Measurements from ENCODE around the gene TOMM5.

Gene TOMM5

GRCh38 chr9:37554318-37554717 is 38.1 kb downstream of the TOMM5 start:
- TF ChIP-seq CTCF (IDR thresholded peaks at IDR 0.05; ENCODE audit: low read length): no peak
- no peak for TF ChIP-seq EZH2 (optimal IDR thresholded peaks at IDR 0.05; ENCODE audit: low read depth, low read length)
- no peak for TF ChIP-seq EZH2phosphoT487 (IDR thresholded peaks at IDR 0.05; ENCODE audit: low read length)
- no peak for DNase-seq
- no peak overlapping the region for H3K4me3 ChIP-seq (ENCODE audit: low read length)
- peaks cover 5% of the 10 kb centered on the region; the same call in 1 of the 2 replicates for H3F3A ChIP-seq (ENCODE audit: insufficient read depth, low read length)
- no peaks in the 10 kb centered on the region for H3K9me2 ChIP-seq (replicated peaks; ENCODE audit: insufficient read depth, low read length)
- H3K36me3 ChIP-seq (replicated peaks; ENCODE audit: insufficient read depth, low read length): no peaks in the 10 kb centered on the region
- H3K79me2 ChIP-seq (ENCODE audit: low read length): no peaks in the 10 kb centered on the region
- H3K27me3 ChIP-seq (replicated peaks; ENCODE audit: insufficient read depth, low read length): no peaks in the 10 kb centered on the region
- H3K9ac ChIP-seq (ENCODE audit: low read length): no peak overlapping the region
- peaks cover 7% of the 10 kb centered on the region for H3K4me1 ChIP-seq (ENCODE audit: low read length)
- H2AFZ ChIP-seq (ENCODE audit: low read length): no peak overlapping the region
- no peaks in the 10 kb centered on the region for H3K9me3 ChIP-seq (replicated peaks; ENCODE audit: insufficient read depth, low read length)
- no peaks in the 10 kb centered on the region for H4K20me1 ChIP-seq (ENCODE audit: insufficient read depth, low read length)
- H3K27ac ChIP-seq (ENCODE audit: low read length): no peak overlapping the region
- H3K4me2 ChIP-seq (ENCODE audit: low read depth, low read length): no peak overlapping the region

GRCh38 chr9:37551888-37552287 is 40.5 kb downstream of the TOMM5 start:
- Histone ChIP-seq H3K27ac (ENCODE audit: low read length) (no peak overlapping the region), H4K20me1 (ENCODE audit: insufficient read depth, low read length) (no peaks in the 10 kb centered on the region), H3K9me2 (replicated peaks; ENCODE audit: insufficient read depth, low read length) (no peaks in the 10 kb centered on the region), H3K4me1 (ENCODE audit: low read length) (peaks cover 12% of the 10 kb centered on the region), H3K9ac (ENCODE audit: low read length) (no peak overlapping the region), H3K9me3 (replicated peaks; ENCODE audit: insufficient read depth, low read length) (no peaks in the 10 kb centered on the region), H3K4me2 (ENCODE audit: low read depth, low read length) (no peak overlapping the region), H3K27me3 (replicated peaks; ENCODE audit: insufficient read depth, low read length) (no peaks in the 10 kb centered on the region), H3K4me3 (ENCODE audit: low read length) (no peak overlapping the region), H3K79me2 (ENCODE audit: low read length) (no peaks in the 10 kb centered on the region), H2AFZ (ENCODE audit: low read length) (no peak overlapping the region), H3K36me3 (replicated peaks; ENCODE audit: insufficient read depth, low read length) (no peaks in the 10 kb centered on the region), H3F3A (ENCODE audit: insufficient read depth, low read length) (peaks cover 8% of the 10 kb centered on the region; the same call in 1 of the 2 replicates)
- DNase-seq: no peak
- TF ChIP-seq CTCF (IDR thresholded peaks at IDR 0.05; ENCODE audit: low read length) (no peak), EZH2 (optimal IDR thresholded peaks at IDR 0.05; ENCODE audit: low read depth, low read length) (no peak), EZH2phosphoT487 (IDR thresholded peaks at IDR 0.05; ENCODE audit: low read length) (no peak)

- H3F3A ChIP-seq (ENCODE audit: insufficient read depth, low read length): peaks cover 8% of the 10 kb centered on the region; the same call in 1 of the 2 replicates
- H2AFZ ChIP-seq (ENCODE audit: low read length): no peak overlapping the region
- no peaks in the 10 kb centered on the region for H3K36me3 ChIP-seq (replicated peaks; ENCODE audit: insufficient read depth, low read length)
- H3K4me1 ChIP-seq (ENCODE audit: low read length): peaks cover 12% of the 10 kb centered on the region
- no peaks in the 10 kb centered on the region for H4K20me1 ChIP-seq (ENCODE audit: insufficient read depth, low read length)
- no peak overlapping the region for H3K4me3 ChIP-seq (ENCODE audit: low read length)
- TF ChIP-seq EZH2phosphoT487 (IDR thresholded peaks at IDR 0.05; ENCODE audit: low read length): no peak
- no peak for TF ChIP-seq EZH2 (optimal IDR thresholded peaks at IDR 0.05; ENCODE audit: low read depth, low read length)
- no peak for TF ChIP-seq CTCF (IDR thresholded peaks at IDR 0.05; ENCODE audit: low read length)
- no peak for DNase-seq
- no peak overlapping the region for H3K27ac ChIP-seq (ENCODE audit: low read length)
- H3K4me2 ChIP-seq (ENCODE audit: low read depth, low read length): no peak overlapping the region
- H3K9ac ChIP-seq (ENCODE audit: low read length): no peak overlapping the region
- no peaks in the 10 kb centered on the region for H3K27me3 ChIP-seq (replicated peaks; ENCODE audit: insufficient read depth, low read length)
- H3K9me2 ChIP-seq (replicated peaks; ENCODE audit: insufficient read depth, low read length): no peaks in the 10 kb centered on the region
- H3K9me3 ChIP-seq (replicated peaks; ENCODE audit: insufficient read depth, low read length): no peaks in the 10 kb centered on the region
- H3K79me2 ChIP-seq (ENCODE audit: low read length): no peaks in the 10 kb centered on the region
Measured at GRCh38 chr9:37551468-37551867, 40.9 kb downstream of the TOMM5 start.
